Stimulated activated CD8-positive, alpha-beta memory T cell treated with anti-CD3 and anti-CD28 coated beads, Interleukin-4, amount 100 ng/mL, for 1 hour (primary cell): Measurements from ENCODE around the gene DDX54.

Experiments
- DNase-seq, 2 donors: peaks; one replicate each; pipeline ENCODE4 v3.0.0-alpha.2; 2020; ENCODE audit warnings: low read depth in 2 of 2, low spot score in 1 of 2

Gene DDX54

DNA sequence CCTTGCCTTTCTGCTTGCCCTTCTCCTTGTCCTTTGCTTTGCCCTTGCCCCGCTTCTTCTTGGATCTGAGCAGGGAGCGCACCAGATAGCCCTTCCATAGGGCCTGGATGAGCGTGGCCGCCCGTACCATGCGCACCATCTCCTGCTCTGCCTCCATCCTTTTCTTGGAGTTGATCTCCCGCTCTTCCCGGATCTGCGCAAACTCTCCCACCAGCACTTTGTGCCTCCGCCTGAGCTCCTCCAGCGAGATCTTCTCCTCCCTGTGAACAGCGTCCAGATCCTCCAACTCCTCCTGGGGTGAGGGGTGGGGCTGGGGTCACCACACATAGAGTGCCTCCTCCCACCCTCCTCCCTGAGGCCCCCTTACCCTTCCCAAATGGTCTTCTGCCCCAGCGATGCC lies 10.3 kb upstream of the DDX54 start:
- DNase-seq: no peak

DNA sequence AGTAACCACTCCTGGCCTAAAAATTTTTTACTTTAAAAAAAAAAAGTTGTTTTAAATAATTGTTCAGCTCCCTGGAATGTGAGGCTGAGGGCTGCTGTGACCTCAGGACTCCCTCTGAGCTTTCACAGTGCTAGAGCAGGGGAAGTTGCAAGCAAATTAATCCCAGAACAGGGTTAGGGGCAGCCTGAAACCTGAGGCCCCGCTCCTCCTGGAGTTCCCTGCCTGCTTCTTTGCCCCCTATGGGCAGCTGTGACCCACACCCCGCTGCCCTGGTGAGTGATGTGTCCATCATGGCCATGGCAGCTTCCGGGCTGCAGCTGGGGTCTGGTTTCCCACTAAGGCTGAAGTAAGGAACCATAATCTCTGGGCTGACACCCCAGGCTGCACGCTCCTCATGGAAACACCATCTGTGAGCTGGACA lies 9.7 kb upstream of the DDX54 start:
- no peak for DNase-seq

DNA sequence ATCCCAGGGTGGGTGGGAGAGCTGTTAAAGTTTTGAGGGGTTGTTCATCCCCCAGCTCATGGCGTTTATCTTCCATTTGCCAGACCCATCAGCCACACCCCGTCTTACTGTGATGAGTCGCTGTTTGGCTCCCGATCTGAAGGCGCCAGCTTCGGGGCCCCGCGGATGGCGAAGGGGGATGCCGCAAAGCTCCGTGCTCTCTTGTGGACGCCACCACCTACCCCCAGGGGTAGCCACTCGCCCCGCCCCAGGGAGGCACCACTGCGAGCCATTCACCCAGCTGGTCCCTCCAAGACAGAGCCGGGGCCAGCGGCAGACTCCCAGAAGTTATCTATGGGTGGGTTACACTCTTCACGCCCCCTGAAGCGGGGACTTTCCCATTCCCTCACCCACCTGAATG lies 5.9 kb upstream of the DDX54 start:
- no peak for DNase-seq

DNA sequence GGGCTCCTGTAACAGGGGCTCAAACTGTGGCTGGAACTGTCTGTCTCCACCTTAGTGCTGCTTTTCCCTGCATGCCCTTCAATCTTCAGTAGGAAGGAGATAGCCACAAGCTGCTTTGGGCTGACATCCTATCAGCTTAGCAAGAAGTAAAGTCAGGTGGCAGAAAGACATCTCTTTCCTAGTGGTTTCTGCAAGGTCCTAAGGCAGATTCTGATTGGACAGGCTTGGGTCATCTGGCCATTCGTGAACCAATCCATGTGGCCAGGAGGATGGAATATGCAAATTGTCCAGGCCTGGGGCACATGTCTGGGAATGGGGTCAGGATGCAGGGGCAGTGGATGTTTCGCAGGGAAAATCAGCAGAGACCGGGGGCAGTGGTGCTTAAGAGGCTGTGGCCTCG lies 5.5 kb upstream of the DDX54 start:
- no peak for DNase-seq

DNA sequence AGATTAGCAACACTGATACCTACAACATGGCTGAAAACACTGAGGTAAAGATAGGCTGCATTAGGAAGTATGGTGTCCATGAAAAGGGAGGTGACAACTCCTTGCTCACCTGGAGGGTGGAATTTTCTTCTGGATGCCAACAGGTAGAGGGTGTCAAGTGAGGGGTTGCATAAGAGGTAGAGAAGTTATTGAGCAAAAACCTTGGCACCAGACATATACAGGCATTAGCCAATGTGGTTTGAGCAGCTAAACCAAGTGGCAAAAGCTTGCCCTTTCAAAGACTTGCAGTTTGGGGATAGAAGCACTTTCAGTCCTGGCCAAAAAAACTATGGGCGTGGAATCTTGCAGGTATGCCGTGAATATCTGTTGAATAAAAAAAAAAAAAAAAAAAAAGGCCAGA lies 4.1 kb upstream of the DDX54 start:
- DNase-seq: no peak

DNA sequence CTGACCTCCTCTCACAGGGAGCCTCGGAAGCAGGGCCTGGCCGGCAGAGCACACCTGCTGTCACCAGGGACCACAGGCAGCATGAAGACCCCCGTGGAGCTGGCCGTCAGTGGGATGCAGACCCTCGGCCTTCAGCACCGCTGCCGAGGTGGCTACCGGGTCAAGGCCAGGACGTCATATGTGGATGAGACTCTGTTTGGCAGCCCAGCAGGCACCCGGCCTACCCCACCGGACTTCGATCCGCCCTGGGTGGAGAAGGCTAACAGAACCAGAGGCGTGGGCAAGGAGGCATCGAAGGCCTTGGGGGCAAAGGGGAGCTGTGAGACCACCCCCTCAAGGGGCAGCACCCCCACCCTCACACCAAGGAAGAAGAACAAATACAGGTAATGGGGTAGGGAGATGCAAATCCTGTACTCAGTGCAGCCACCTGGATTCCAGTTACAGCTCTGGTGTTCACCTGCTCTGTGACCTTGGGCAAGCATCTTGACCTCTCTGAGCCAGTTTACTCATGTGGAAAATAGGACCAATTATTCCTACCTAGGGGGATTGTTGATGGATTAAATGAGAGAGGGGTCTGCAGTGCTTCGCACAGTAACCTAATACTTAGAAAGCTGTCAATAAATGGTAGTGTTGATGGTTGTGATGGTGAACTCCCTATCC lies 1.5 kb upstream of the DDX54 start:
- DNase-seq: no peak

DNA sequence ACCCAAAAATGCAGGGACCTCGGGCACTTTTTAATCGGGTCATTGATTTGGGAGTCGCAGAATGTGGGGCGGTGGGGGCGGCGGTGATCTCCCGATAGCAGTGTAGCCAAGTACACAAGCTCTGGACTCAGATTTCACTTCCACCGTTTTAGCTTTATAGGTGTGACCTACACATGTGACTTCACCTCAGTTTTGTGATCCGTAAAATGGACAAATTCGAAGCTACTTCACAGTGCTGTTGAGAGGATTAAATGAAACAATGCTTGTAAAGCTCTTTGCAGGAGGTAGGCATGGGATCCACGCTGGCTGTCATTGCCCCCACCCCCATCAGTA lies 721 bp upstream of the DDX54 start:
- no peak for DNase-seq

DNA sequence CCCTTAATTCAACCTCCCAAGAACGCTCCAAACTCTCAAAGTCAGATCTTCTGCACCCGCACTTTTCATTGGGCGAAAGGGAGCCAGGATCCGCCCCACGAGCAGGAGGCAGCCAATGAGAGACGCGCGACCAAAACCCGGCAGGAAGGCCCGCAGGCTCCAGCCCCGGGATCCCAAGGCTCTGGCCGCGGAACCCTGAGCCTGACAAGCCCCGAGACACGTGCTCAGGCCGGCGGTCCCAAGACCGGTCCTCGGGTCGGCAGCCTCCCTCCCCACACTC lies 438 bp downstream of the DDX54 start:
- peak; percentile 68 to 72 for DNase-seq

DNA sequence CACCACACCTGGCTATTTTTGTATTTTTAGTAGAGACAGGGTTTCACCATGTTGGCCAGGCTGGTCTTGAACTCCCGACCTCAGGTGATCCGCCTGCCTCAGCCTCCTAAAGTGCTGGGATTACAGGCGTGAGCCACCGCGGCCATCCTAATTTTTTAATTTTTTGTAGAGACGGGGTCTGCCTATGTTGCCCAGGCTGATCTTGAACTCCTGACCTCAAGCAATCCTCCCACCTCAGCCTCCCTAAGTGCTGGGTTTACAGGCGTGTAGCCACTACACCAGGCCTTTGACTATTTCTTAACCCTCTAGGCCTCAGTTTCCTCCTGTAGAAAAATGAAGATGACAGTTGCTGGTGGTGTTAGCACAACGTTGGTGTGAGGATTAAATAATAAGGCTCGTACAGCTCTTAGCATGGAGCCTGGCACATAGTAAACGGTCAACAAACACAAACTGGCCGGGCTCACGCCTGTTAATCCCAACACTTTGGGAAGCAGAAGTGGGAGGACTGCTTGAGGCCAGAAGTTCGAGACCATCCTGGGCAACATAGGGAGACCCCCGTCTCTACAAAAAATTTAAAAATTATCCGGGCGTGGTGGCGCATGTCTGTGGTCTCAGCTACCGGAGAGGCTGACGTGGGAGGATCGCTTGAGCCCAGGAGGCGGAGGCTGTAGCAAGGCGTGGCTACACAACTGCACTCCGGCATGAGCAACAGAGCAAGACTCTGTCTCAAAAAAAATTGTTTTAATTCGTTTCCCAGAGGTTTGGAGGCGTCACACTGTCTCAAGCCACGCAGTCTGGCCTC lies 979 bp downstream of the DDX54 start:
- no peak for DNase-seq

DNA sequence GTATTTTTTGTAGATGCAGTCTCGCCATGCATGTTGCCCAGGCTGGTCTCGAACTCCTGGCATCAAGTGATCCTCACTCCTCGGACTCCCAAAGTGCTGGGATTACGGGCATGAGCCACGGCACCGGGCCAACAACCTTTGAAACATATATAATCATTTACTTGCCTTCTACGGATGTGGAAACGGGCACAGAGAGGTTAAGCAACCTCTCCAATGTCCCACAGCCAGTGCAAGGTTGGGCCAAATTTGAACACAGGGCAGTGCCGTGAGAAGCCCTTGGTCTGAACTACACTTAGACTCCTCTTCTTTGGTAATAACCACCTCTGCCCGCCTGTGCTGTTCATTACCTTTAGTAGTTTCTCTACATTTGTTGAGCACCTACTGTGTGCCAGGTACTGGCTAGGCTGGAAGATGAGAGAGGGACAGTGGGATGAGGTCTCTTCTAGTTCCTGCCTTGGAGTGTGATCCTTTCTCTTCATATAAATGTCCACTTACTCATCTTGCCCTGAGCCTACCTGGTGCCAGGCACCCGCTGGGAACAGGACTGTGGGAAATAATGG lies 2.2 kb downstream of the DDX54 start:
- no peak for DNase-seq

DNA sequence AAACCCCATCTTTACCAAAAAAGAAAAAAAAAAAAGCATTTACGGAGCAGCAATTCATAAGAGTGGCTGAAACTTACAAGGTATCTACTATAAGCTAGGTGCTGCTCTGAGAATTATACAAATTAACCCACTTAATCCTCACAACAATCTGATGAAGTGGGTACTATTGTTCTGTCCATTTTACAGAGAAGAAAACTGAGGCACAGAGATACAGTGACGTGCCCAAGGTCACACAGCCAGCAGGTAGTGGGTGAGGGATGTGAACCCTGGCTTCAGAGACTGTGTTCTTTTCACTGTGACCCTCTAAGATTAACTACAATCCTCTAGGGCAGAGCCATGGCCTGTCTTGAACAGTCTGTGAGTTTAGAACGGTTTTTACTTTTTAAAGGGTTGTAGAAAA lies 3.3 kb downstream of the DDX54 start:
- no peak for DNase-seq

DNA sequence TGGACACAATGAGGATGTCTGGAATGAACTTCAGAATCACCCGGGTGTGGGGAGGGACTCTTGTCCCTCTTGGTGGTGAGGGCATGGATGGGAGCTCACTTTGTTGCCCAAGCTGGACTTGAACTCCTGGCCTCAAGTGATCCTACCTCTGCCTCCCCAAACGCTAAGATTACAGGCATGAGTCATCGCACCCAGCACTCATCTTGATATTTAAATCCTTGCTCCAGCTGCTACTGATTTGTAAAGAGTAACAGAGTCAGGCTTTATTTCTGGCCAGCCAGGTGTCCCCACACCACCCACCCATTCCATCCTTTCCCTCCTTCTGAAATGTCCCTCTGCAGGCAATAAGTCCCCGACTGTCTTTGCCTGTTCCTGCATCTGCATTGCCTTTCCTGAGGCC lies 4.9 kb downstream of the DDX54 start:
- no peak for DNase-seq

DNA sequence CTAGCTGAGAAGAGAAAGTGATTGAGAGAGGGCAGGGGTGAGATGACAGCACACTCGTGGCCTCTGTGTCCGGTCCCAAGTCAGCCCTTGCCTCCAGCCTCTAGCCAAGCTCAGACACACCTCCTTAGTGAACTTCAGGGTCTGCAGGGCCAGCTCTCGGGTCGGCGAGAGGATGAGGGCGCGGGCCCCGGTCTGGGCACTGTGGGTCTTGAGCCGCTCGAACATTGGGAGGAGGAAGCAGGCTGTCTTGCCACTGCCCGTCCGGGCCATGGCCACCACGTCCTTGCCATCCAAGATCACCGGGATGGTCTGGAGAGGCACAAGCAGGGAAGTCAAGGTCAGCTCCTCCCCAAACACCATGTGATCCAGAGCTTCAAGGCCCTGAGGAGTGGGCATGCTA lies 6.3 kb downstream of the DDX54 start:
- DNase-seq: no peak

DNA sequence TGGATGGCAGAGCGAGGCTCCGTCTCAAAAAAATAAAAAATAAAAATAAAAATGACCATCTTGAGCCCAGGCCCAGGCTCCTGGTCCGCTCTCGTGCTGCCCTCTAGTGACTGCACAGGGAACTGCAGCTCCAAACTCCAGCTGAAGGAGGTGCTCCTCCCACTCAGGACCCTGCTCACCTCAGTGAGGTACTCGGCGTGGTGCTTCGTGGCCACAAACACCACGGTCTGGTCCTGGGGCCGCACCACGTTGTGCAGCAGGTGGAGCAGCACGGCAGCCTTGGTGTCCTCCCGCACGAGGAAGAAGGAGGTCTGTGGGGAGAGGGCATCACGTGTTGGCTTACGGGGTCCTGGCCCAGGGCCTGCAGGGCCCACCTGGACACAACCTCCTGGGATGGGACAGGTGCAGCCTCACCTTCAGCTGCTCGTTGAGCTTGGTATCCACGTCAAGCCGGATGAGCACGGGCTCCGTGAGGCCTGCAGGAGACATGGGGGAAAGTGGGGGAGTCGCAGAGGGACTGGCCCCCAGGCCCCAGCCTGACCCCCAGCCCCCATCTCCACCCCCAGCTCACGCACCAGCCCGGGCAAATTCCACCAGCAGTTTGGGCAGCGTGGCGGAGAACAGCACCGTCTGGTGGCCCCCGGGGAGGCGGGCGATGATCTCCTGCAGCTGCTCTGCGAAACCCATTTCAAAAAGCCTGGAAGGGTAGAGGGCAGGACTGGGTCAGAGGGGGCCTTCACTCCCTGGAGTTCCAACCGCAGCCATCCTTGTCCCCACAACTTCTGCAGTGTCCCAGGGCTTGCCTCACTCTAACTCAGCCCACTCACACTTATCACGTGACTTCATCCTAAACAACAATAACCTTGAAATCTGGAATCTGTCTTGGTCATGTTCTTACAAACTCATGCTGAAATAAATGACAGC lies 10.6 kb downstream of the DDX54 start:
- DNase-seq: peak; percentile 50 to 58

DNA sequence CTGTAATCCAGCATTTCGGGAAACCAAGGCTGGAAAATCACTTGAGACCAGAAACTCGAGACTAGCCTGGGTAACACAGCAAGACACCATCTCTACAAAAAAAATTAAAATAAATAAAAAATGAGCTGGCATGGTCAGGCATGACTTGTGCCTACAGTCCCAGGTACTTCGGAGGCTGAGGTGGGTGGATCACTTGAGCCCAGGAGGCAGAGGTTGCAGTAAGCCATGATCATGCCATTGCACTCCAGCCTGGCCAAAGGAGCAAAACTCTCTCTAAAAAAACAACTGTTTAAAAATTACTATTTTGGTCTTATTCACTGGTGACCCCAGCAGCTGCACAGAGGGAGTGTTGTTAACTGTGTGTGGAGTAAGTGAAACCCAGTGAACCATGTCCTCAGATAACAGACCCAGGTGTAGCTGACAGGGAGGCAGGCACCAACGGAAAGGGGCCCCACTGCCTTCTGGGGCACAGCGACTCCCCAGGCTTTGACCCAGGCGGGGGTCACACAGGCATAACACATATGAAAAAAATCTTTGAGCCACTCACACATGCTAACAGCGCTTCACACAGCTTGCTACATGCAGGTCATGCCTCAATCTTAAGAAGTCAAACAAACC lies 12.1 kb downstream of the DDX54 start:
- no peak for DNase-seq

DNA sequence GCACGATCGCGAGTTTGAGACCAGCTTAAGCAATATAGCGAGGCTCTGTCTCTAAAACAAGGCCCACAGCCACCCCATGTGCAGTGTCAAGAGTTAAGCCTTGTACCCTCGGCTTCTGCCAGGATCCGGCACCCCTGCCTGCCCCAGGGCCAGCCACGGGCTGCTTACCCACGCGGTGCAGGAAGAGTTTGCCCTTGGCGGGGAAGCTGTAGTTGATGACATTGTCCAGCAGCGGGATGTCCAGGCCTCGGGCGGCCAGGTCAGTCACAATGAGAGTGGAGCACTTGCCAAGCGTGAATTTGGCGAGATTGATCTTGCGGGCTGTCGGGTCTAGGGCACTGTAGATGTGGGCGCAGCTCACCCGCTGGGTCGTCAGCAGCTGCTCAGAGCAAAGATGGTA lies 13.1 kb downstream of the DDX54 start:
- no peak for DNase-seq

DNA sequence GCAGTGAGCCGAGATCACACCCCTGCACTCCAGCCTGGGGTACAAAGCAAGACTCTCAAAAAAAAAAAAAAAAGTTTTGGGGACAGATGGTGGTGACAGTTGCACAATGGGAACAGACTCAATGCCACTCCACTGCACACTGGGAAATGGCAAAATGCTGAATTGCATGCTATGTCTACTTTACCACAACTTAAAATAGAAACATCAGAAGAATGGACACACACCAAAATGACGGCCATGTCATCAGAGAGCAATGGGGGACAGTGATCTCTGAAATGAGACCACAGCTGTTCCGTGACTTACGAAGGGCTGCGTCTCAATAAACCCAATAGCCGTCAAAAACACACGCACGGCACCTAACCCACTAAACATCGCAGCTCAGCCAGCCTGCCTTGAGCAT lies 13.7 kb downstream of the DDX54 start:
- no peak for DNase-seq

DNA sequence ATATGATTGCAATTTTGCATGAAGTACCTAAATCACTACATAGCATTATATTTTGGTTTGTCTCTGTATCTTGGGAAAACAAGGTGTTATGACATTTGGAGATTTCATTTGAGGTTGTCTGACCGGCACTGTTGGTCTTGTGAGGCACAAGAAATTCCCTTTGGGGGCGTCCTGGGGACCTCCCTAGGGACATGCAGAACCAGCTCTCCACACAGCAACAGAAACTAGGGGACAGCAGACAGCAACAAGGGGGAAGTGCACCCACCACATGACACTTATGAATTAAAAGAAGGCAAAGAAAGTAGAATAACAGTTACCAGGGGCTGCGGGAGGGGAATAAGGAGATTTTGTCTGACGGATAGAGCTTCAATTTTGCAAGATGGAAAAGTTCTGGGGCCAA lies 14.4 kb downstream of the DDX54 start:
- DNase-seq: no peak

DNA sequence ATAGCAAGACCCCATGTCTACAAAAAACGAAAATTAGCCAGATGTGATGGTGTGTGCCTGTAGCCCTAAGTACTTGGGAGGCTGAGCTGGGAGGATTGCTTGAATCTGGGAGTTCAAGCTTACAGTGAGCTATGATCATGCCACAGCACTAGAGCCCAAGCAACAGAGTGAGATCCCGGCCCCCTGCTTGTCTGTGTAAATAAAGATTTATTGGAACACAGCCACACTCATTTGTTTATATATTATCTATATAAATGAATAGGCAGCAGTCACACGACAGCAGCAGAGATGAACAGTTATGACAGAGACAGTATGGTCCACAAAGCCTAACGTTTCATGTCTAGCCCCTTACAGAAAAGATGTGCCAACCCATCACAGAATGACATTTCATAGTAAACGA lies 14.8 kb downstream of the DDX54 start:
- DNase-seq: no peak

DNA sequence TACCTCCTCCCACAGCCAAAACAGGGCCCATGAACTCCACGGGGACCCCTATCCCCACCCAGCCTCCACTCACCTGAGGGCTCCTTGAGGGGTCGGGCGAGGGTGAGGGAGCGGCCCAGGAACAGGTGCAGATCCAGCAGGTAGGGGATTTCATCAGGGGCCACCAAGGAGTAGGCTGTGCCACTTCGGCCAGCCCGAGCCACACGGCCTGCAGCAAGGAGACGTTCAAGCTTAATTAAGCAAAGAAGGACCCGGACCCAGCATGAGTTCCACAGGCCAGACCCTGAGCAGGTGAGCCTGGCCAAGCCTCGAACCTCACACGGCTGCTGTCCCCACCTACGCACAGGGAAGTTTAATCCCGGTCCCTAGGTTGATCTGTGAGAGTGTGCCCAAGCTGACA lies 15.6 kb downstream of the DDX54 start:
- DNase-seq: no peak

DNA sequence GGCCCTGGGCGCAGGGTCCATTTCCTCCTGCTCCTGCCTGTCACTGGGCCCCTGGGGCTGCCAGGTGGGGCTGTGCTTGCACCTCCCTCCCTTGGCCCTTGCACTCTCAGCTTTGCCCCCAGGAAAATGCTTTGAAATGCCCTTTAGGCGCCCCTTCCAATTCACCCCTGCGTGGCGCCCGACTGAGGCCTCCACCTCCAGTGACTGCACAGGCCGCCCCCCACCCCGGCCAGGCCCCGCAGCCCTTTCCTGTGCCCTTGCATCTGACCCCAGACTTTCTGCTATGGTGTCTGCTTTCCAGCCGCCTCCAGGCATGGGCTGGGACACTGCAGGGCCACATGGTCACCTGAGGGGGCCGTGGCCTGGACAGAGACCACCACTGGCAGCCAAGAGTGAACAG lies 17.4 kb downstream of the DDX54 start:
- no peak for DNase-seq
